H1 (cell line): ENCODE measurements around the gene AGPAT3. TPM values are rescaled to one million over a fixed set of nuclear protein-coding genes. Genes with fewer than 3 reads are reported as not detected.

Experiments used
- CTCF ChIA-PET: fragments of 300-600 bp; sonication (Branson Sonifier 250); formaldehyde crosslinking; loops from one replicate; lab custom pipeline; 2021; ENCODE audit not compliant: partially characterized antibody; lab: Charles Lee
- POLR2A ChIA-PET: fragments of 300-600 bp; sonication (Branson Sonifier 250); formaldehyde crosslinking; loops from one replicate; lab custom pipeline; 2021; ENCODE audit warnings: inconsistent platforms; ENCODE audit not compliant: partially characterized antibody; lab: Charles Lee
- DNase-seq, 2 experiments: peaks; one replicate each; pipeline versions ENCODE4 v3.0.0 to v3.0.0-alpha.2; 2010 to 2022; ENCODE audit warnings: low spot score in 2 of 2, low read depth in 1 of 2, mixed read lengths in 1 of 2
- FAIRE-seq: peaks from 2 replicates; lab custom pipeline; 2011; peaks lifted over from hg19 to GRCh38; lab: Jason Lieb, UNC
- H2AFZ ChIP-seq: 2 replicates; pipeline ENCODE4 v1.8.1; 2012; ENCODE audit warnings: low read length, inconsistent platforms
- H2AK5ac ChIP-seq: 2 replicates; pipeline ENCODE4 v1.6.1; 2013; ENCODE audit warnings: low read depth, low read length
- H2BK120ac ChIP-seq: replicated peaks from 2 replicates; pipeline ENCODE3; 2013; ENCODE audit warnings: low read depth, low read length, inconsistent platforms
- H2BK12ac ChIP-seq: 2 replicates; pipeline ENCODE4 v1.6.1; 2013; ENCODE audit warnings: low read depth, low read length
- H2BK15ac ChIP-seq: 2 replicates; pipeline ENCODE4 v1.6.1; 2013; ENCODE audit warnings: low read length
- H2BK20ac ChIP-seq: 2 replicates; pipeline ENCODE4 v1.6.1; 2013; ENCODE audit warnings: low read length
- H2BK5ac ChIP-seq: 2 replicates; pipeline ENCODE4 v1.6.1; 2013; ENCODE audit warnings: low read depth, low read length
- H3K14ac ChIP-seq: 2 replicates; pipeline ENCODE4 v1.6.1; 2013; ENCODE audit warnings: inconsistent platforms; ENCODE audit not compliant: insufficient read length
- H3K18ac ChIP-seq: 2 replicates; pipeline ENCODE4 v1.6.1; 2013; ENCODE audit warnings: low read length; ENCODE audit errors: extremely low read depth
- H3K23ac ChIP-seq: 2 replicates; pipeline ENCODE4 v1.6.1; 2013; ENCODE audit warnings: inconsistent platforms; ENCODE audit not compliant: insufficient read length
- H3K23me2 ChIP-seq: 2 replicates; pipeline ENCODE4 v1.6.1; 2013; ENCODE audit warnings: low read depth, low read length
- H3K27ac ChIP-seq: 2 replicates; pipeline ENCODE4 v1.6.1; 2011; ENCODE audit warnings: low read depth, low read length, inconsistent platforms
- H3K27me3 ChIP-seq, 4 experiments: replicated peaks in 1 of 4; 1 replicate in 1 of 4; 2 replicates in 3 of 4; pipeline versions ENCODE4 v1.6.1 to v1.8.1; 2011 to 2013; ENCODE audit warnings: low read length in 3 of 4, mild to moderate bottlenecking in 3 of 4, inconsistent platforms in 2 of 4, mixed read lengths in 2 of 4, moderate library complexity in 1 of 4; ENCODE audit not compliant: control insufficient read depth in 3 of 4, insufficient read depth in 3 of 4; ENCODE audit errors: extremely low read depth in 1 of 4
- H3K36me3 ChIP-seq, 4 experiments: 2 replicates each; pipeline versions ENCODE4 v1.6.1 to v1.8.1; 2011 to 2013; ENCODE audit warnings: mild to moderate bottlenecking in 4 of 4, low read length in 3 of 4, moderate library complexity in 2 of 4, control low read depth in 1 of 4, inconsistent platforms in 1 of 4; ENCODE audit not compliant: insufficient read depth in 4 of 4, control insufficient read depth in 2 of 4
- H3K4ac ChIP-seq: replicated peaks from 2 replicates; pipeline ENCODE3; 2013; ENCODE audit warnings: low read length, low read depth, mixed read lengths, inconsistent platforms; ENCODE audit not compliant: insufficient read length
- H3K4me1 ChIP-seq, 4 experiments: replicated peaks in 1 of 4; 1 replicate in 1 of 4; 2 replicates in 3 of 4; pipeline versions ENCODE4 v1.6.1 to v1.8.1; 2011 to 2013; ENCODE audit warnings: low read length in 3 of 4, inconsistent platforms in 2 of 4, mixed read lengths in 1 of 4; ENCODE audit not compliant: insufficient read depth in 4 of 4, control insufficient read depth in 3 of 4
- H3K4me2 ChIP-seq, 2 experiments: 2 replicates each; pipeline versions ENCODE4 v1.6.1 to v1.8.1; 2011 to 2013; ENCODE audit warnings: low read depth in 2 of 2, low read length in 2 of 2, control low read depth in 1 of 2, inconsistent platforms in 1 of 2, mild to moderate bottlenecking in 1 of 2; ENCODE audit not compliant: insufficient read depth in 1 of 2
- H3K4me3 ChIP-seq, 4 experiments: fragments of 200-600, 300-600 bp in 1 of 4; sonication (generic), shearing (Covaris generic), sonication (Bioruptor Twin) in 1 of 4; 2 replicates each; pipeline versions ENCODE4 v1.5.1 to v1.8.1; 2011 to 2016; ENCODE audit warnings: low read length in 4 of 4, low read depth in 3 of 4, control low read depth in 2 of 4, inconsistent platforms in 2 of 4, mild to moderate bottlenecking in 2 of 4, mixed read lengths in 1 of 4, moderate library complexity in 1 of 4; ENCODE audit not compliant: insufficient read depth in 2 of 4; ENCODE audit errors: extremely low read depth in 1 of 4
- H3K56ac ChIP-seq: replicated peaks from 2 replicates; pipeline ENCODE3; 2013; ENCODE audit warnings: low read depth, mild to moderate bottlenecking, mixed read lengths, low read length, inconsistent platforms; ENCODE audit not compliant: insufficient read length
- H3K79me1 ChIP-seq: 2 replicates; pipeline ENCODE4 v1.6.1; 2013; ENCODE audit warnings: low read depth, low read length, control low read depth
- H3K79me2 ChIP-seq, 2 experiments: 2 replicates each; pipeline versions ENCODE4 v1.6.1 to v1.8.1; 2012 to 2013; ENCODE audit warnings: low read length in 2 of 2, mild to moderate bottlenecking in 2 of 2, inconsistent platforms in 1 of 2; ENCODE audit not compliant: insufficient read depth in 2 of 2, control insufficient read depth in 1 of 2
- H3K9ac ChIP-seq, 4 experiments: replicated peaks in 1 of 4; 1 replicate in 1 of 4; 2 replicates in 3 of 4; pipeline versions ENCODE4 v1.6.1 to v1.8.1; 2011 to 2013; ENCODE audit warnings: low read depth in 3 of 4, low read length in 3 of 4, control low read depth in 2 of 4, mild to moderate bottlenecking in 2 of 4, moderate library complexity in 2 of 4, inconsistent platforms in 1 of 4; ENCODE audit errors: extremely low read depth in 1 of 4
- H3K9me3 ChIP-seq, 2 experiments: 2 replicates each; pipeline versions ENCODE4 v1.6.1 to v1.8.1; 2012 to 2013; ENCODE audit warnings: mild to moderate bottlenecking in 2 of 2, moderate library complexity in 2 of 2, control low read depth in 1 of 2, inconsistent platforms in 1 of 2, low read depth in 1 of 2, low read length in 1 of 2, mixed read lengths in 1 of 2; ENCODE audit not compliant: insufficient read depth in 2 of 2
- H4K20me1 ChIP-seq, 2 experiments: replicated peaks in 1 of 2; 2 replicates each; pipeline versions ENCODE3 to v1.8.1; 2011 to 2013; ENCODE audit warnings: inconsistent platforms in 2 of 2, low read length in 2 of 2, mild to moderate bottlenecking in 1 of 2; ENCODE audit not compliant: insufficient read depth in 2 of 2, control insufficient read depth in 1 of 2
- H4K5ac ChIP-seq: 2 replicates; pipeline ENCODE4 v1.6.1; 2013; ENCODE audit warnings: low read length, low read depth, mixed read lengths, inconsistent platforms; ENCODE audit not compliant: insufficient read length
- H4K8ac ChIP-seq: 2 replicates; pipeline ENCODE4 v1.8.0; 2013; ENCODE audit warnings: mild to moderate bottlenecking, moderate library complexity, low read length, inconsistent platforms; ENCODE audit not compliant: insufficient read depth; ENCODE audit errors: extremely low read depth
- H4K91ac ChIP-seq: replicated peaks from 2 replicates; pipeline ENCODE3; 2013; ENCODE audit warnings: low read length, mixed read lengths, inconsistent platforms; ENCODE audit not compliant: insufficient read length
- E2F6 ChIP-seq: IDR thresholded peaks from 2 replicates; pipeline ENCODE4 v1.6.1; 2012; ENCODE audit warnings: inconsistent platforms
- SP2 ChIP-seq: IDR thresholded peaks from 2 replicates; pipeline ENCODE4 v1.6.1; 2012; ENCODE audit warnings: mild to moderate bottlenecking, low read length, inconsistent platforms
- WGBS, 2 experiments: shearing (Covaris generic) in 1 of 2; methylation state at CpG; one replicate each; pipeline versions ENCODE4 v1.1.6 to v1.1.7; 2013 to 2015; ENCODE audit warnings: low lambda C conversion rate in 2 of 2, mixed read lengths in 2 of 2, inconsistent platforms in 1 of 2, low coverage in 1 of 2, missing lambda C conversion rate in 1 of 2; ENCODE audit not compliant: insufficient replicate concordance in 2 of 2, insufficient coverage in 1 of 2, insufficient read length in 1 of 2; ENCODE audit errors: extremely low coverage in 1 of 2, missing lambda C conversion rate in 1 of 2; 5-methylcytosine and 5-hydroxymethylcytosine counted together
- polyA plus RNA-seq, 7 experiments: library from polyadenylated mRNA; depleted of rRNA in 3 of 7; stranded (reverse) in 5 of 7; unstranded in 2 of 7; fragments of >200 nt in 5 of 7; fragments of 200-250 nt in 2 of 7; gene quantifications; 1 replicate in 5 of 7; 2 replicates in 1 of 7; 4 replicates in 1 of 7; pipeline versions ENCODE4 v1.2.1 to v1.2.3, GENCODE V29; 2011 to 2013; ENCODE audit warnings: missing spikeins in 2 of 7, mixed read lengths in 2 of 7
- total RNA-seq: library from RNA; stranded (reverse); fragmentation: NEBNext Ultra II Directional; extraction: Animal tissue kit (Norgen Biotek cat#: 25700); gene quantifications from 2 replicates; pipeline ENCODE4 v1.2.1, GENCODE V29; 2021

The AGPAT3 gene
- total and polyA plus RNA-seq, 2 of the 8 experiments (the other 6 are each of a cell fraction or from before 2014, with no cell fraction given) = 5.8 to 7.3 TPM

- POLR2A ChIA-PET = interaction anchor here (0.8 kb wide), 1 partner anchor 109 kb away, joined by 3 read pairs; no protein-coding TSS in a partner anchor
- H4K91ac ChIP-seq = no peak overlapping the region
- no peak overlapping the region for H3K18ac ChIP-seq
- H3K4me1 ChIP-seq = peaks cover 0 to 2% (median 0%) of the 10 kb centered on the region in 4 experiments; a peak in 1 of 7 replicates
- H3K27me3 ChIP-seq = no peaks in the 10 kb centered on the region; a peak in 1 of 7 replicates
- H3K79me2 ChIP-seq = no peaks in the 10 kb centered on the region
- no peak overlapping the region for H3K14ac ChIP-seq
- H2AFZ ChIP-seq = no peak overlapping the region
- 0 out of 2 replicates have a peak overlapping the region, but pooled peaks have one; percentile 4 for H4K8ac ChIP-seq
- no peak overlapping the region for H3K27ac ChIP-seq
- H2AK5ac ChIP-seq = no peak overlapping the region
- H4K5ac ChIP-seq = no peak overlapping the region
- H2BK15ac ChIP-seq = no peak overlapping the region
- no peaks in the 10 kb centered on the region for H3K23me2 ChIP-seq
- H3K79me1 ChIP-seq = no peaks in the 10 kb centered on the region
- WGBS, 2 experiments = 88% methylated on average over 26 of the region's 30 CpGs; no CpG with 5 or more reads in 1 of the 2 experiments
- no peak overlapping the region for H3K4me3 ChIP-seq
- no peak overlapping the region for H3K9ac ChIP-seq
- no peak overlapping the region for H3K4ac ChIP-seq
- DNase-seq (no peak), FAIRE-seq (no peak)
- H4K20me1 ChIP-seq = no peaks in the 10 kb centered on the region
- no peak overlapping the region for H2BK5ac ChIP-seq
- H2BK12ac ChIP-seq = no peak overlapping the region
- H3K23ac ChIP-seq = no peak overlapping the region
- H3K4me2 ChIP-seq = no peak overlapping the region
- CTCF ChIA-PET = interaction anchor here (0.6 to 6.7 kb wide), 5 partner anchors 10 to 133 kb away, joined by 3 to 42 read pairs (median 4); no protein-coding TSS in a partner anchor
- no peak overlapping the region for H2BK20ac ChIP-seq
- H3K36me3 ChIP-seq = no peaks in the 10 kb centered on the region
- peak; percentile 50; the same call in 1 of the 2 replicates for TF ChIP-seq E2F6
- TF ChIP-seq SP2 = no peak
- no peaks in the 10 kb centered on the region for H3K9me3 ChIP-seq
- H3K56ac ChIP-seq = no peak overlapping the region
- H2BK120ac ChIP-seq = no peak overlapping the region
These were observed 78.6 kb downstream of the AGPAT3 start for GRCh38 chr21:43943512-43944077.
